ENCODE data around the gene USP17L10.
"Not testable (repeated sequence)": the region's sequence is repeated elsewhere in the genome, so short reads cannot be mapped to it uniquely, and the experiment has no call there.

DNA sequence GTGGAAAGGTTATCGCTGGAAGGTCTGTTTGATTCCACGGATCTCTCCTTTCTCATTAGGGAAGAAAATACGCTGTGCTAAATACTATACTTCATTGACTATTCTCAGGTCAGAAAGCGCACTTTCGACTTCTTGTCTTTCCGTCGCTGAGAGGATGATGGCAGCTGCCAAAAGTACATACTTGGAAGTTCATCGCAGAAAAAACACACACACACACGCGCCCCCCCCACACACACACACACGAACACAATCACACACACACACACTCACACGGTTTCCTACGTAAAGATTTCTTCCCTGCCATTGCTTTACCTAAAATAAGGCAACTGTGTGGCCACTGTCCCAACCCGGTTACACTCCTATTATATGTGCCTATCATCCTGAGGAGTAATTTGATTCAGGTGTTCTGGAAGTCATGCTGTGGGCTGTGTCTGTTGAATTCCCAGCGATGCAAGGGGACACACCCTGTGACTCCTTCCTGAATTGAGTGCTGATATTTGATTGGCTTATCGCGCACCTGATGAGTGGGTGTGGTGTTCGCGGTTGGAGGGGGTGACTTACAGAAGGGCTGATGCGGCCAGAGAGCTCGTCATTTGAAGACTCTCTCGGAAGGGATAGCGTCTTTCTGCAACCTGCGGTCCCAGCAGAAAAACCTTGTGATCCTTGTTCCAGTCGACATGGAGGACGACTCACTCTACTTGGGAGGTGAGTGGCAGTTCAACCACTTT, 37.7 kb downstream of the USP17L10 start, which contains the start of gene USP17L18:
- TF ChIP-seq, protein P1, sequence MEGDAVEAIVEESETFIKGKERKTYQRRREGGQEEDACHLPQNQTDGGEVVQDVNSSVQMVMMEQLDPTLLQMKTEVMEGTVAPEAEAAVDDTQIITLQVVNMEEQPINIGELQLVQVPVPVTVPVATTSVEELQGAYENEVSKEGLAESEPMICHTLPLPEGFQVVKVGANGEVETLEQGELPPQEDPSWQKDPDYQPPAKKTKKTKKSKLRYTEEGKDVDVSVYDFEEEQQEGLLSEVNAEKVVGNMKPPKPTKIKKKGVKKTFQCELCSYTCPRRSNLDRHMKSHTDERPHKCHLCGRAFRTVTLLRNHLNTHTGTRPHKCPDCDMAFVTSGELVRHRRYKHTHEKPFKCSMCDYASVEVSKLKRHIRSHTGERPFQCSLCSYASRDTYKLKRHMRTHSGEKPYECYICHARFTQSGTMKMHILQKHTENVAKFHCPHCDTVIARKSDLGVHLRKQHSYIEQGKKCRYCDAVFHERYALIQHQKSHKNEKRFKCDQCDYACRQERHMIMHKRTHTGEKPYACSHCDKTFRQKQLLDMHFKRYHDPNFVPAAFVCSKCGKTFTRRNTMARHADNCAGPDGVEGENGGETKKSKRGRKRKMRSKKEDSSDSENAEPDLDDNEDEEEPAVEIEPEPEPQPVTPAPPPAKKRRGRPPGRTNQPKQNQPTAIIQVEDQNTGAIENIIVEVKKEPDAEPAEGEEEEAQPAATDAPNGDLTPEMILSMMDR (IDR thresholded peaks at IDR 0.05 in 2 of 3, conservative IDR thresholded peaks at IDR 0.05 in 1 of 3; ENCODE audit: borderline replicate concordance in 1 of 3, insufficient read depth in 1 of 3, low read depth in 2 of 3, low read length in 2 of 3): not testable (repeated sequence)
- not testable (repeated sequence) for TF ChIP-seq EZH2 (IDR thresholded peaks at IDR 0.05); POLR2AphosphoS5 (IDR thresholded peaks at IDR 0.05; ENCODE audit: low read depth, low read length)
